ENCODE data around the gene TCF19.
A peak's percentile ranks its signal among the peaks of the same experiment; 100 is the strongest.

The TCF19 gene

DNA sequence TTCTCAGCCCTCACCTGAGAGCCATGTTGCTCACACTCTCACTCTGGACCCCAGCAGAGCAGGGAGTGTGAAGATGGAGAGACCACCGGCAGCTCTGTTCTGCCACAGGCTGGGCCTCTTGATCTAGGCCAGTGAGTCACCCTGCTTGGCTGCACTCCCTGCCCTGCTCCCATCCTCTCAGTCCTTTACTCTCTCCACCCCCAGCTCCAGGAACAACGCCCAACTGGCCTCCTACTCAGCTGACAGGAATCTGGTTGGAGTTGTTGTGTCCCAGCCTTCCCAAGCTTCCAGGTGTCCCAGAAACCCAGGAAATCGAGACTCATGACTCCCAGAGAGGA is 43.9 kb upstream of the TCF19 start, which contains the start of gene PSORS1C1:
Gene PSORS1C1 (plus strand): TSS at position 260 of the 338 bp plus-strand sequence. CDS start 14,833 bp downstream, outside the sequence.
- CTCF ChIA-PET, result interaction anchor here (0.7 to 1.3 kb wide), 4 partner anchors 12 to 380 kb away, joined by 3 to 5 read pairs (median 3); no protein-coding TSS in a partner anchor
- peak; percentile 97 for DNase-seq (ENCODE audit: low spot score)
- POLR2A ChIA-PET (ENCODE audit: low non-redundant PET), result interaction anchor here (0.6 kb wide), 1 partner anchor 27 kb away, joined by 3 read pairs; no protein-coding TSS in a partner anchor
- no peak for TF ChIP-seq CTCF (conservative IDR thresholded peaks at IDR 0.05; ENCODE audit: low read depth)
- peak within 1 kb of the TSS; percentile 93 for H3K27ac ChIP-seq

GRCh38 chr6:31114970-31115849 is 43.2 kb upstream of the TCF19 start:
- no peak; the same call in 1 of the 2 replicates for TF ChIP-seq CTCF (conservative IDR thresholded peaks at IDR 0.05; ENCODE audit: low read depth)
- DNase-seq (ENCODE audit: low spot score), result peak; percentile 38
- CTCF ChIA-PET, result interaction anchor here (0.8 to 1.3 kb wide), 2 partner anchors 13 to 251 kb away, joined by 3 to 5 read pairs; no protein-coding TSS in a partner anchor
- POLR2A ChIA-PET (ENCODE audit: low non-redundant PET), result interaction anchor here (0.6 kb wide), 1 partner anchor 28 kb away, joined by 3 read pairs; no protein-coding TSS in a partner anchor
- peak overlapping the region; percentile 93 for H3K27ac ChIP-seq

- TF ChIP-seq CTCF (conservative IDR thresholded peaks at IDR 0.05; ENCODE audit: low read depth), result no peak
Measured at GRCh38 chr6:31115941-31116560, 42.3 kb upstream of the TCF19 start.

GRCh38 chr6:31116661-31117385 is 41.6 kb upstream of the TCF19 start:
- TF ChIP-seq CTCF (conservative IDR thresholded peaks at IDR 0.05; ENCODE audit: low read depth), result no peak
- ChIA-PET CTCF (interaction anchor here (0.6 to 0.7 kb wide), 2 partner anchors 21 to 201 kb away, joined by 4 to 6 read pairs; no protein-coding TSS in a partner anchor), POLR2A (ENCODE audit: low non-redundant PET) (no interaction called here)
- DNase-seq (ENCODE audit: low spot score), result no peak
- H3K27ac ChIP-seq, result peak overlapping the region; percentile 46

More at GRCh38 chr6:31115941-31116560, 42.3 kb upstream of the TCF19 start:
- H3K27ac ChIP-seq, result peak overlapping the region; percentile 46
- POLR2A ChIA-PET (ENCODE audit: low non-redundant PET), result no interaction called here
- DNase-seq (ENCODE audit: low spot score), result no peak
- CTCF ChIA-PET, result interaction anchor here (0.6 to 0.7 kb wide), 2 partner anchors 22 to 200 kb away, joined by 4 to 6 read pairs; no protein-coding TSS in a partner anchor

GRCh38 chr6:31118178-31118577 is 40.2 kb upstream of the TCF19 start:
- CTCF ChIA-PET, result interaction anchor here (0.6 kb wide), 1 partner anchor 1075 kb away, joined by 5 read pairs; no protein-coding TSS in a partner anchor
- no peak for TF ChIP-seq CTCF (conservative IDR thresholded peaks at IDR 0.05; ENCODE audit: low read depth)

More at GRCh38 chr6:31118178-31118577, 40.2 kb upstream of the TCF19 start:
- POLR2A ChIA-PET (ENCODE audit: low non-redundant PET), result no interaction called here
- DNase-seq (ENCODE audit: low spot score), result no peak
- peak overlapping the region; percentile 46 for H3K27ac ChIP-seq

All from RWPE1 (cell line).